Thyroid gland (tissue), 4 donors: ENCODE results near the gene ITGB2.
A peak's percentile ranks its signal among the peaks of the same experiment; 100 is the strongest.

Experiments
- POLR2A ChIP-seq, 2 donors: fragments of 450-650 bp; IDR thresholded peaks; one replicate each; pipeline ENCODE4 v1.6.1; 2017; ENCODE audit warnings: antibody characterized with exemption in 2 of 2, mild to moderate bottlenecking in 2 of 2, moderate library complexity in 1 of 2
- TF ChIP-seq, protein P1 (sequence below), 6 experiments: fragments of 200-600 bp in 3 of 6; fragments of 450-650 bp in 3 of 6; sonication (generic) in 3 of 6; IDR thresholded peaks; one replicate each; pipeline ENCODE4 v1.5.1; 2016 to 2019; ENCODE audit warnings: antibody characterized with exemption in 6 of 6, mild to moderate bottlenecking in 2 of 6, inconsistent platforms in 1 of 6, moderate library complexity in 1 of 6

DNA sequence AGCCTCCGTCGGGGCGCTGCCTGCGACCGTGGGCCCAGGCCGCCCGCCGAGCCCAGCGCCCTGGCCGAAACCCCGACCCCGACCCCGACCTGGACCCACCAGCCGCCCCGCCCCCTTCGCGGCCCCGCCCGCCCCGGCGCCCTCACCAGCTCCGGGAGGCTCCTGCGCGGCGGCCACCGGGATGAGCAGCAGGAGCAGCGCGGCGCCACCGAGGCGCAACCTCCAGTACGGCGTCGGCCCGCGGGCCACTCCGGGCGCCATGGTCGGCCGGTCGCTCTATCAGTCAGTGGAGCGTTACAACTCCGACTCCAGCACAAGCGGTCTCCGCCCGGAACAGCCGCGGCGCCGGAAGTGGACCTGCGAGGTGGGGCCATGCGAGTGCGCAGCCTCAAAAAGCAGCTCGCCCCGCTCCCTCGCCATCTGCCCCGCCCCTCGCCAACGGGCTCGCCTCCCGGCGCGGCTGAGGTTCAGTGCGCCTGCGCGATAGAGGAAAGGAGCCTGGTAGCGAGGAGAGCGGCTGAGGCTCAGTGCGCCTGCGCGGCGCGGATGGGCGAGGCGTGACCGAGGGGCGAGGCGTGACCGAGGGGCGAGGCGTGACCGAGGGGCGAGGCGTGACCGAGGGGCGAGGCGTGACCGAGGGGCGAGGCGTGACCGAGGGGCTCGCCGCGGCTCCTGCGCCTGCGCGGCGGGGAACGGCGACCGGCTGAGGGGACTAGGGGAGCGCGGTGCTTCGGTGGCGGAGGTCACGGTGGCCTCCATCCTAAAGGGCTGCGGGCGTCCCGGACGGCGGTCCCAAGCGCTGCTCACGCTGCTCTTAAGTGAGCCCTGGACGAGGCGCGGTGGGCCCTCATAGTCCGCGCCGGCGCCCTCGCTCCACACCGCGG is 47.1 kb downstream of the ITGB2 start, which contains the start of gene PTTG1IP:
- TF ChIP-seq, protein P1, sequence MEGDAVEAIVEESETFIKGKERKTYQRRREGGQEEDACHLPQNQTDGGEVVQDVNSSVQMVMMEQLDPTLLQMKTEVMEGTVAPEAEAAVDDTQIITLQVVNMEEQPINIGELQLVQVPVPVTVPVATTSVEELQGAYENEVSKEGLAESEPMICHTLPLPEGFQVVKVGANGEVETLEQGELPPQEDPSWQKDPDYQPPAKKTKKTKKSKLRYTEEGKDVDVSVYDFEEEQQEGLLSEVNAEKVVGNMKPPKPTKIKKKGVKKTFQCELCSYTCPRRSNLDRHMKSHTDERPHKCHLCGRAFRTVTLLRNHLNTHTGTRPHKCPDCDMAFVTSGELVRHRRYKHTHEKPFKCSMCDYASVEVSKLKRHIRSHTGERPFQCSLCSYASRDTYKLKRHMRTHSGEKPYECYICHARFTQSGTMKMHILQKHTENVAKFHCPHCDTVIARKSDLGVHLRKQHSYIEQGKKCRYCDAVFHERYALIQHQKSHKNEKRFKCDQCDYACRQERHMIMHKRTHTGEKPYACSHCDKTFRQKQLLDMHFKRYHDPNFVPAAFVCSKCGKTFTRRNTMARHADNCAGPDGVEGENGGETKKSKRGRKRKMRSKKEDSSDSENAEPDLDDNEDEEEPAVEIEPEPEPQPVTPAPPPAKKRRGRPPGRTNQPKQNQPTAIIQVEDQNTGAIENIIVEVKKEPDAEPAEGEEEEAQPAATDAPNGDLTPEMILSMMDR (IDR thresholded peaks at IDR 0.05), result peak in 1 of 6 experiments; percentile 27
- peak; percentile 69 to 88 for TF ChIP-seq POLR2A (IDR thresholded peaks at IDR 0.05)
